ENCODE results near the gene ASTL.
A peak's percentile ranks its signal among the peaks of the same experiment; 100 is the strongest.
"Not testable (repeated sequence)": the region's sequence is repeated elsewhere in the genome, so short reads cannot be mapped to it uniquely, and the experiment has no call there.

ASTL gene

DNA sequence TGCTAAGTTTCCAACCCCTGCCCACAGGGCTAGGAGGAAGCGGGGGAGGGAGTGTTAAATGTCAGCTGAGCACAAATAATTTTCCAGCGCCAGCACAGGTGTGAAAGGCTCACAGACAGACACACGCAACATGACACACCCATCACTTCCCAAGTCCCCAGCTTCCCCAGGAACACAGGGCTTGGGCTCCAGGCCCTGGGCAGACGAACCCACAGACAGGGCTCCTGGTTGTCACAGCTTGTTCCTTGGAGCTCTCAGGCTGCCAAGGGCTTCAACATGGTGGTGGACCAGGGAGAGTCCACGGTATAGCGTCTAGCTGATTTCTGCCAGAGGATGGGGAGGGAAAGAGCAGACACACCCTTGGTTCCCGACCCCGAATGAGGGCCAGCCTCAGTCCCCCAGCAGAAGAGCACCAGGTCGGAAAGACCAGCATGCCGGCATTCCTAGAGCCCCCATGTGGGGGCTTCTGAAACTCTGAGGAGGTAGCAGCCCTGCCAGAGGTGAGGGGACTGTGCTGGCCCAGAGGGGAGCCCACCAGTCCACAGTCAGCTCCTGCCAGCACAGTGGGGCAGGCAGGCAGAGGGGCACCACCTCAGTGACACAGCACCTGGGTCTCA is 5.0 kb upstream of the ASTL start:
- Histone ChIP-seq H3K4me3 (no peak overlapping the region), H3K36me3 (no peaks in the 10 kb centered on the region), H3K27me3 (peaks cover 0 to 9% of the 10 kb centered on the region in 2 donors), H3K9me3 (no peaks in the 10 kb centered on the region), H3K27ac (no peak overlapping the region), H3K4me1 (peaks cover 0 to 36% (median 18%) of the 10 kb centered on the region in 4 donors)
- DNase-seq = peak in 1 of 2 donors; percentile 40
- no peak for TF ChIP-seq CTCF (IDR thresholded peaks at IDR 0.05)
- intact Hi-C loops (cut with DNase I; ENCODE audit: low total_unique reads) = loop anchor here (10.0 kb wide), 2 partner anchors 161 to 361 kb away; partner anchors contain the start of genes NEURL3 and SNRNP200

DNA sequence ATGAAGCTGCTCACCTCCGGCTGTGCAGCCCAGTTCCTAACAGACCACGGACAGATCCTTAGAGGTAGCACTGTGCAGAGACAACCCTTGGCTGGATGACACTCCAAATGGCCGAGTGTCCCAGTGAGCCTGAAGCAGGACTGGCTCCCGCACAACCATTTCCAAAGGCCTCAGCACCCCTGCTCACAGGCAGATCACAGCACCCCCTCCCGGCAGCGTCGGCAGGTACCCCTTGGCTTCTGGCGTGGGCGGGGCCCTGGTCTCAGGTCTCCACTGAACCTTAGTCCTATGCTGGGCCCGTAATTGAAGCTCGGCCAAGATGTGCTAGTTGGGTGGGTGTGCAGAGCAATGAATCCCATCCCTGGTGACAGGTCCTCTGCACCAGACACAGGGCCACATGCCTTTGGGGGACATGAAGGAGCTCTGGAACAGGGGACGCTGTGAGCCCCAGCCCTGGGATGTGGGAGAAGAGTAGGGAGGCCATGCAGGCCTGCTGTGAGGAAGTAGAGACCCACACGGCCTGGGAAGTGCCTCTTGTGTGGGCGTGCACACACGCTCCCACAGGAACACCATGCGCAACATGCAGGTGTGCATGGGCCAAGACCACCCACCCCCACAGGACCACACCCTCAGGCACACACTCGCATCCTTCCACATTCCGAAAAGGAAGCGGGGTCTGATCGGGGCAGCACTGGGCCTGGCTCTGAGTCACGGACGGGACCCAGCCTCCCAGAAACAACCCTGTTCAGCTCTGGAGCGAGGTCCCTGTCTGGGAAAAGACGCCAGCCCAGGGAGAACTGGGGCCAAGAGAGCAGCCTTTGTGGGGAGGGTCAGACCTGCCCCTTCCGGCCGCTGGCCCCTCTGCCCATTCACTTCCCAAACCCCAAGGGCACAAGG is 4.2 kb upstream of the ASTL start:
- no peak overlapping the region for H3K27ac ChIP-seq
- intact Hi-C loops (cut with DNase I; ENCODE audit: low total_unique reads) = loop anchor here (10.0 kb wide), 2 partner anchors 162 to 362 kb away; partner anchors contain the start of genes NEURL3 and SNRNP200
- no peak for DNase-seq
- H3K27me3 ChIP-seq = peaks cover 0 to 18% of the 10 kb centered on the region in 2 donors
- no peak overlapping the region for H3K4me3 ChIP-seq
- H3K4me1 ChIP-seq = peaks cover 0 to 35% (median 16%) of the 10 kb centered on the region in 4 donors
- TF ChIP-seq CTCF (IDR thresholded peaks at IDR 0.05) = no peak
- H3K9me3 ChIP-seq = no peaks in the 10 kb centered on the region
- H3K36me3 ChIP-seq = no peaks in the 10 kb centered on the region

DNA sequence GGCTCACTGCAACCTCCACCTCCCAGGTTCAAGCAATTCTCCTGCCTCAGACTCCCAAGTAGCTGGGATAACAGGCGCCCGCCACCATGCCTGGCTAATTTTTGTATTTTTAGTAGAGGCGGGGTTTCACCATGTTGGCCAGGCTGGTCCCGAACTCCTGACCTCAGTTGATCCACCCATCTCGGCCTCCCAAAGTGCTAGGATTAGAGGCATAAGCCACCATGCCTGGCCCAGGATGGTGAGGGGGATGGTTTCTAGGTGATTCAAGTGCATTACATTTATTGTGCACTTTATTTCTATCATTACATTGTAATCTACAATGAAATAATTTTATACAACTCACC is 3.3 kb upstream of the ASTL start:
- Histone ChIP-seq H3K4me1 (peaks cover 0 to 27% (median 16%) of the 10 kb centered on the region in 4 donors), H3K27me3 (peaks cover 0 to 23% of the 10 kb centered on the region in 2 donors)
- H3K27ac ChIP-seq, DNase-seq, H3K4me3 ChIP-seq, H3K9me3 ChIP-seq, H3K36me3 ChIP-seq: not testable (repeated sequence)
- intact Hi-C loops (cut with DNase I; ENCODE audit: low total_unique reads) = loop anchor here (10.0 kb wide), 2 partner anchors 163 to 363 kb away; partner anchors contain the start of genes NEURL3 and SNRNP200

DNA sequence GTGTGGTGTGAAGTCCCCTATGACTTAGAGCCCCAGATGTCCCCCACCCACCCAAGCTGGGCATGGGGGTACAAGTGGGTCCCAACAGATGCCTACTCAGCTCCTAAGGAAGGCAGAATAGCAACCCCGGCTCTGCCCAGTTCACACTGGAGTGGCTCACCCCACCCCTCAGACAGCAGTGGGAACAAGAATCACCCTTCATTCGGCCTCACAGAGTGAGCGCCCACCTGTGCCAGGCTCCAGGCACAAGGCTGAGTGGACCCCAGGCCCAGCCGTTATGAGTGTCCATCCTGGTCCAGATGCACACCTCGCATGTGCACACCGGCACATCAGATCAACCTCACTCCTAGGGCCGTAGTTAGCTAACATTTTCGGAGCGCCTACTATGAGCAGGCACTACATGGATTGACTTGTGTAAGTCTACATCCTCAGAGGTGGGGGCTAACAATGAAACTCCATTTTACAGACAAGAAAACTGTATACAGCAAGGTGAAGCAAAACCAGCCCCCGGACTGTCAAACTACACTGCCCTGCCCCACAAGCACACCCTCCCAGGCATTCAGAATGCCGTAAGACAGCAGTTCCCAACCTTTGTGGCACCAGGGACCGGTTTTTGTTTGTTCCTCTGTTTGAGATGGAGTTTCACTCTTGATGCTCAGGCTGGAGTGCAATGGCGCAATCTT is 2.8 kb upstream of the ASTL start:
- Histone ChIP-seq H3K9me3 (no peaks in the 10 kb centered on the region), H3K27ac (no peak overlapping the region), H3K4me3 (no peak overlapping the region), H3K4me1 (peaks cover 0 to 21% (median 13%) of the 10 kb centered on the region in 4 donors), H3K27me3 (peaks cover 0 to 28% of the 10 kb centered on the region in 2 donors), H3K36me3 (no peaks in the 10 kb centered on the region)
- DNase-seq = no peak
- no peak for TF ChIP-seq CTCF (IDR thresholded peaks at IDR 0.05)
- intact Hi-C loops (cut with DNase I; ENCODE audit: low total_unique reads) = loop anchor here (10.0 kb wide), 2 partner anchors 164 to 364 kb away; partner anchors contain the start of genes NEURL3 and SNRNP200

- intact Hi-C loops (cut with DNase I; ENCODE audit: low total_unique reads) = no loop called here
- Histone ChIP-seq H3K4me1 (peaks cover 0 to 6% (median 2%) of the 10 kb centered on the region in 4 donors), H3K9me3 (no peaks in the 10 kb centered on the region), H3K27ac (no peak overlapping the region), H3K36me3 (no peaks in the 10 kb centered on the region), H3K27me3 (peaks cover 0 to 40% of the 10 kb centered on the region in 2 donors), H3K4me3 (no peak overlapping the region)
- TF ChIP-seq CTCF (IDR thresholded peaks at IDR 0.05) = no peak
- DNase-seq = no peak
These were observed 968 bp upstream of the ASTL start for GRCh38 chr2:96139181-96139758.

Data from tibial artery (tissue), 4 donors.